Smooth muscle cell (in vitro differentiated cells): ENCODE measurements around the gene PSRC1. TPM values are rescaled to one million over a fixed set of nuclear protein-coding genes. Genes with fewer than 3 reads are reported as not detected.

Source experiments
- DNase-seq: peaks from one replicate; lab custom pipeline; 2025; ENCODE audit not compliant: unreplicated experiment; lab: John Stamatoyannopoulos, UW
- H2AFZ ChIP-seq: fragments of 200-600 bp; sonication (generic); 2 replicates; pipeline ENCODE4 v1.6.0; 2016; ENCODE audit warnings: antibody characterized with exemption, low read depth, mild to moderate bottlenecking
- H3F3A ChIP-seq: fragments of 200-600 bp; sonication (generic); 2 replicates; pipeline ENCODE4 v1.6.0; 2017; ENCODE audit warnings: antibody characterized with exemption, low read depth
- H3K27ac ChIP-seq: fragments of 200-600 bp; sonication (generic); 2 replicates; pipeline ENCODE4 v1.5.1; 2016; ENCODE audit warnings: low read depth, mild to moderate bottlenecking
- H3K27me3 ChIP-seq: fragments of 200-600 bp; sonication (generic); 2 replicates; pipeline ENCODE4 v1.6.1; 2016; ENCODE audit warnings: low read depth, mild to moderate bottlenecking
- H3K36me3 ChIP-seq: fragments of 200-600 bp; sonication (generic); 2 replicates; pipeline ENCODE4 v1.5.1; 2016; ENCODE audit warnings: low read depth
- H3K4me1 ChIP-seq: fragments of 200-600 bp; sonication (generic); 2 replicates; pipeline ENCODE4 v1.5.1; 2016; ENCODE audit warnings: low read depth
- H3K4me2 ChIP-seq: fragments of 200-600 bp; sonication (generic); 2 replicates; pipeline ENCODE4 v1.6.0; 2016; ENCODE audit warnings: mild to moderate bottlenecking
- H3K4me3 ChIP-seq: fragments of 200-600 bp; sonication (generic); 2 replicates; pipeline ENCODE4 v1.5.1; 2016; ENCODE audit warnings: mild to moderate bottlenecking
- H3K79me2 ChIP-seq: fragments of 200-600 bp; sonication (generic); 2 replicates; pipeline ENCODE4 v1.6.0; 2016; ENCODE audit warnings: low read depth, mild to moderate bottlenecking
- H3K9ac ChIP-seq: fragments of 200-600 bp; sonication (generic); 2 replicates; pipeline ENCODE4 v1.6.0; 2016; ENCODE audit warnings: low read depth
- H3K9me3 ChIP-seq: fragments of 200-600 bp; sonication (generic); replicated peaks from 2 replicates; pipeline ENCODE4 v1.5.1; 2016; ENCODE audit warnings: low read depth
- H4K20me1 ChIP-seq: fragments of 200-600 bp; sonication (generic); 2 replicates; pipeline ENCODE4 v1.6.0; 2016; ENCODE audit warnings: low read depth
- WGBS: methylation state at CpG from one replicate; pipeline ENCODE4 v1.1.7; 2016; ENCODE audit warnings: low lambda C conversion rate; 5-methylcytosine and 5-hydroxymethylcytosine counted together
- polyA plus RNA-seq: library from polyadenylated mRNA; unstranded; fragments of >200 nt; fragmentation: Nextera tagmentation; extraction: Ambion mirVana; gene quantifications from 2 replicates; pipeline ENCODE4 v1.2.1, GENCODE V29; 2016
- total RNA-seq: library from RNA; depleted of rRNA; stranded (reverse); fragments of >200 nt; gene quantifications from 2 replicates; pipeline ENCODE4 v1.2.3, GENCODE V29; 2014
- TF ChIP-seq, protein P1 (sequence below): fragments of 200-600 bp; sonication (generic); IDR thresholded peaks from 2 replicates; pipeline ENCODE4 v1.5.1; 2017; ENCODE audit warnings: borderline replicate concordance, mild to moderate bottlenecking, antibody characterized with exemption; ENCODE audit not compliant: insufficient read depth, poor library complexity, severe bottlenecking

Gene PSRC1
- total and polyA plus RNA-seq, 2 experiments from 2014 or later = 5.5 to 10.8 TPM

- H3K27me3 ChIP-seq = no peaks in the 10 kb centered on the region
- H3K4me3 ChIP-seq = no peak overlapping the region
- peaks cover 9% of the 10 kb centered on the region for H3K4me1 ChIP-seq
- peaks cover 11% of the 10 kb centered on the region for H3F3A ChIP-seq
- H3K27ac ChIP-seq = peak overlapping the region; percentile 81
- H3K79me2 ChIP-seq = peaks cover 12% of the 10 kb centered on the region
- no peaks in the 10 kb centered on the region for H4K20me1 ChIP-seq
- peak; percentile 25 for DNase-seq
- H3K9me3 ChIP-seq = no peaks in the 10 kb centered on the region
- H3K9ac ChIP-seq = no peak overlapping the region
- TF ChIP-seq, protein P1, sequence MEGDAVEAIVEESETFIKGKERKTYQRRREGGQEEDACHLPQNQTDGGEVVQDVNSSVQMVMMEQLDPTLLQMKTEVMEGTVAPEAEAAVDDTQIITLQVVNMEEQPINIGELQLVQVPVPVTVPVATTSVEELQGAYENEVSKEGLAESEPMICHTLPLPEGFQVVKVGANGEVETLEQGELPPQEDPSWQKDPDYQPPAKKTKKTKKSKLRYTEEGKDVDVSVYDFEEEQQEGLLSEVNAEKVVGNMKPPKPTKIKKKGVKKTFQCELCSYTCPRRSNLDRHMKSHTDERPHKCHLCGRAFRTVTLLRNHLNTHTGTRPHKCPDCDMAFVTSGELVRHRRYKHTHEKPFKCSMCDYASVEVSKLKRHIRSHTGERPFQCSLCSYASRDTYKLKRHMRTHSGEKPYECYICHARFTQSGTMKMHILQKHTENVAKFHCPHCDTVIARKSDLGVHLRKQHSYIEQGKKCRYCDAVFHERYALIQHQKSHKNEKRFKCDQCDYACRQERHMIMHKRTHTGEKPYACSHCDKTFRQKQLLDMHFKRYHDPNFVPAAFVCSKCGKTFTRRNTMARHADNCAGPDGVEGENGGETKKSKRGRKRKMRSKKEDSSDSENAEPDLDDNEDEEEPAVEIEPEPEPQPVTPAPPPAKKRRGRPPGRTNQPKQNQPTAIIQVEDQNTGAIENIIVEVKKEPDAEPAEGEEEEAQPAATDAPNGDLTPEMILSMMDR = peak; percentile 72
- no peaks in the 10 kb centered on the region for H3K36me3 ChIP-seq
- no peak overlapping the region for H3K4me2 ChIP-seq
- 64% methylated on average over 7 of the region's 7 CpGs for WGBS
- H2AFZ ChIP-seq = no peak overlapping the region
Observed at GRCh38 chr1:109277434-109278204, 5.3 kb downstream of the PSRC1 start.

- peaks cover 9% of the 10 kb centered on the region for H3K4me1 ChIP-seq
- H2AFZ ChIP-seq = no peak overlapping the region
- peak overlapping the region; percentile 81 for H3K27ac ChIP-seq
- TF ChIP-seq, protein P1 = no peak
- H3K9me3 ChIP-seq = no peaks in the 10 kb centered on the region
- H3K27me3 ChIP-seq = no peaks in the 10 kb centered on the region
- no peaks in the 10 kb centered on the region for H3K36me3 ChIP-seq
- no peaks in the 10 kb centered on the region for H3K79me2 ChIP-seq
- peak overlapping the region; percentile 25 for H3K4me3 ChIP-seq
- H3F3A ChIP-seq = peaks cover 11% of the 10 kb centered on the region
- peak overlapping the region; percentile 59 for H3K4me2 ChIP-seq
- peak overlapping the region; percentile 58 for H3K9ac ChIP-seq
- DNase-seq = no peak
- WGBS = 14% methylated on average over 9 of the region's 9 CpGs
- no peaks in the 10 kb centered on the region for H4K20me1 ChIP-seq
Observed at GRCh38 chr1:109275706-109276345, 7.1 kb downstream of the PSRC1 start.

GRCh38 chr1:109274533-109275476, 8.1 kb downstream of the PSRC1 start:
- H3K27me3 ChIP-seq = no peaks in the 10 kb centered on the region
- H3K27ac ChIP-seq = peak overlapping the region; percentile 81
- DNase-seq = no peak
- H3K79me2 ChIP-seq = no peaks in the 10 kb centered on the region
- H2AFZ ChIP-seq = no peak overlapping the region
- peak overlapping the region; percentile 59 for H3K4me2 ChIP-seq
- no peaks in the 10 kb centered on the region for H3K9me3 ChIP-seq
- no peaks in the 10 kb centered on the region for H3K36me3 ChIP-seq
- peaks cover 11% of the 10 kb centered on the region for H3F3A ChIP-seq
- no peaks in the 10 kb centered on the region for H4K20me1 ChIP-seq
- H3K4me1 ChIP-seq = peaks cover 9% of the 10 kb centered on the region
- 51% methylated on average over 24 of the region's 24 CpGs for WGBS
- TF ChIP-seq, protein P1 = no peak
- H3K9ac ChIP-seq = peak overlapping the region; percentile 58
- H3K4me3 ChIP-seq = peak overlapping the region; percentile 25
